PFSK-1 (cell line): ENCODE measurements around the gene GARIN5B. TPM values are rescaled to one million over a fixed set of nuclear protein-coding genes. Genes with fewer than 3 reads are reported as not detected.

Source experiments
- FOXP2 ChIP-seq: optimal IDR thresholded peaks from 2 replicates; pipeline ENCODE3; 2011; ENCODE audit warnings: borderline replicate concordance, control low read depth, inconsistent platforms; ENCODE audit not compliant: insufficient read depth; ENCODE audit errors: extremely low read length, extremely low read depth
- POLR2AphosphoS5 ChIP-seq: IDR thresholded peaks from 2 replicates; pipeline ENCODE4 v1.6.1; 2012; ENCODE audit warnings: low read depth, mild to moderate bottlenecking, control low read depth, low read length, moderate library complexity
- REST ChIP-seq, 2 experiments: IDR thresholded peaks; 2 replicates each; pipeline versions ENCODE4 v1.6.1 to v1.8.0; 2011 to 2012; ENCODE audit warnings: low read depth in 2 of 2, low read length in 2 of 2, control low read depth in 1 of 2, inconsistent platforms in 1 of 2, mild to moderate bottlenecking in 1 of 2, moderate library complexity in 1 of 2; ENCODE audit not compliant: insufficient read depth in 1 of 2
- SIN3A ChIP-seq: IDR thresholded peaks from 2 replicates; pipeline ENCODE4 v1.6.1; 2012; ENCODE audit warnings: mild to moderate bottlenecking, low read length, moderate library complexity, borderline replicate concordance; ENCODE audit not compliant: insufficient read depth
- TAF1 ChIP-seq: IDR thresholded peaks from 2 replicates; pipeline ENCODE4 v1.6.1; 2012; ENCODE audit warnings: low read length, control low read depth, borderline replicate concordance; ENCODE audit not compliant: insufficient read depth
- polyA plus RNA-seq: library from polyadenylated mRNA; unstranded; fragments of >200 nt; gene quantifications from one replicate; pipeline ENCODE4 v1.2.1, GENCODE V29; 2012; ENCODE audit warnings: low read depth, missing spikeins; ENCODE audit not compliant: insufficient read length

The GARIN5B gene
- not detected for polyA plus RNA-seq

GRCh38 chr19:55362990-55363716 lies at the start of gene GARIN5B:
Gene GARIN5B (minus strand): TSS chr19:55363260. CDS start chr19:55363066, 194 bp downstream.
- TF ChIP-seq TAF1, result no peak
- TF ChIP-seq POLR2AphosphoS5, result no peak
- TF ChIP-seq REST (IDR thresholded peaks at IDR 0.05; ENCODE audit: insufficient read depth in 1 of 2, low read depth in 2 of 2, low read length in 2 of 2), result no peak

GRCh38 chr19:55410168-55410567 lies 47.1 kb upstream of the GARIN5B start:
- no peak for TF ChIP-seq SIN3A
- TF ChIP-seq REST (IDR thresholded peaks at IDR 0.05; ENCODE audit: insufficient read depth in 1 of 2, low read depth in 2 of 2, low read length in 2 of 2), result no peak
- no peak for TF ChIP-seq TAF1
- TF ChIP-seq POLR2AphosphoS5, result no peak
- TF ChIP-seq FOXP2, result no peak

GRCh38 chr19:55408533-55408872 lies 45.4 kb upstream of the GARIN5B start:
- TF ChIP-seq TAF1, result no peak
- TF ChIP-seq FOXP2, result no peak
- TF ChIP-seq REST (IDR thresholded peaks at IDR 0.05; ENCODE audit: insufficient read depth in 1 of 2, low read depth in 2 of 2, low read length in 2 of 2), result no peak
- no peak for TF ChIP-seq SIN3A
- no peak for TF ChIP-seq POLR2AphosphoS5

GRCh38 chr19:55407800-55408532 lies 44.9 kb upstream of the GARIN5B start:
- TF ChIP-seq REST (IDR thresholded peaks at IDR 0.05; ENCODE audit: insufficient read depth in 1 of 2, low read depth in 2 of 2, low read length in 2 of 2) (no peak), POLR2AphosphoS5 (no peak), FOXP2 (no peak), SIN3A (no peak), TAF1 (no peak; the same call in 1 of the 2 replicates)

- TF ChIP-seq TAF1 (peak; percentile 93; the same call in 1 of the 2 replicates), POLR2AphosphoS5 (peak; percentile 98), REST (IDR thresholded peaks at IDR 0.05; ENCODE audit: insufficient read depth in 1 of 2, low read depth in 2 of 2, low read length in 2 of 2) (0 out of 4 replicates have a peak, but pooled peaks of 1 of the 2 experiments have one; percentile 57)
These were observed 44.4 kb upstream of the GARIN5B start, which contains the start of gene UBE2S for GRCh38 chr19:55407550-55407799. Gene UBE2S (minus strand): TSS chr19:55407788. CDS start chr19:55407589, 199 bp downstream.
